ENCODE data around the gene PREB.

Gene PREB

DNA sequence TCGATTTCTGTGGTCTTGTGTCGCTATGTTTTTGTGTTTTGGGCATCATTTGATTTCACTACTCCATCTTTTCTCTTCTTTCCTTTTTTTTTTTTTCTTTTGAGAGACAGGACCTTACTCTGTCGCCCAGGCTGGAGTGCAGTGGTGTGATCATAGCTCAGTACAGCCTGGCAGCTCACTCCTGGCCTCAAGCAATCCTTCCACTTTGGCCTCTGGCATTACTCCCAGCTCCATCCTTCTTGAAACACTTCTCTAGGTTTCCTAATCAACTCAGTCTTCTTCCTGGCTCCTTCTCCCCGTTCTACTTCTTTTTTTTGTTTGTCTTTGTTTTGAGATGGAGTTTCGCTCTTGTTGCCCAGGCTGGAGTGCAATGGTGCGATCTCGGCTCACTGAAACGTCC lies 40.9 kb upstream of the PREB start:
- TF ChIP-seq, protein P1, sequence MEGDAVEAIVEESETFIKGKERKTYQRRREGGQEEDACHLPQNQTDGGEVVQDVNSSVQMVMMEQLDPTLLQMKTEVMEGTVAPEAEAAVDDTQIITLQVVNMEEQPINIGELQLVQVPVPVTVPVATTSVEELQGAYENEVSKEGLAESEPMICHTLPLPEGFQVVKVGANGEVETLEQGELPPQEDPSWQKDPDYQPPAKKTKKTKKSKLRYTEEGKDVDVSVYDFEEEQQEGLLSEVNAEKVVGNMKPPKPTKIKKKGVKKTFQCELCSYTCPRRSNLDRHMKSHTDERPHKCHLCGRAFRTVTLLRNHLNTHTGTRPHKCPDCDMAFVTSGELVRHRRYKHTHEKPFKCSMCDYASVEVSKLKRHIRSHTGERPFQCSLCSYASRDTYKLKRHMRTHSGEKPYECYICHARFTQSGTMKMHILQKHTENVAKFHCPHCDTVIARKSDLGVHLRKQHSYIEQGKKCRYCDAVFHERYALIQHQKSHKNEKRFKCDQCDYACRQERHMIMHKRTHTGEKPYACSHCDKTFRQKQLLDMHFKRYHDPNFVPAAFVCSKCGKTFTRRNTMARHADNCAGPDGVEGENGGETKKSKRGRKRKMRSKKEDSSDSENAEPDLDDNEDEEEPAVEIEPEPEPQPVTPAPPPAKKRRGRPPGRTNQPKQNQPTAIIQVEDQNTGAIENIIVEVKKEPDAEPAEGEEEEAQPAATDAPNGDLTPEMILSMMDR (conservative IDR thresholded peaks at IDR 0.05; ENCODE audit: low read depth, low read length) = no peak
- DNase-seq (ENCODE audit: low read depth) = no peak
- no peak overlapping the region for H3K4me3 ChIP-seq (ENCODE audit: low read length)

DNA sequence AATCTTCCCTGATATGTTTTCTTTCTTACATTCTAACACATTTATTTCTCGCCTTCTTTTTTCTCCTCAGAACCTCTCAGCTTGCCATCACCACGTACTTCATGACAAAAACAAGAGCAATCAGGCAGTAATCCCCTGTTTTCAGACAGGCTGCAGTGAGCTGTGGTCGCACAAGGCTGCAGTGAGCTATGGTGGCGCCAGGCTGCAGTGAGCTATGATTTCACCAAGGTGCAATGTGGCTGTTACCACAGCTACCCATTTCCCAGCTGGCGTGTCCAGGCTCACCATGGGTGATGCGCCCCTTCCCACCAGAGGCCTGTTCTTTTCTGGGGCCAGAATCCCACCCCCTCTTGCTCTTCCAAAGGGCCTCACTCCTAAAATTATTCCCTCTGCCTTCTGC lies 40.2 kb upstream of the PREB start:
- TF ChIP-seq, protein P1 (conservative IDR thresholded peaks at IDR 0.05; ENCODE audit: low read depth, low read length) = no peak
- no peak for DNase-seq (ENCODE audit: low read depth)
- H3K4me3 ChIP-seq (ENCODE audit: low read length) = no peak overlapping the region

DNA sequence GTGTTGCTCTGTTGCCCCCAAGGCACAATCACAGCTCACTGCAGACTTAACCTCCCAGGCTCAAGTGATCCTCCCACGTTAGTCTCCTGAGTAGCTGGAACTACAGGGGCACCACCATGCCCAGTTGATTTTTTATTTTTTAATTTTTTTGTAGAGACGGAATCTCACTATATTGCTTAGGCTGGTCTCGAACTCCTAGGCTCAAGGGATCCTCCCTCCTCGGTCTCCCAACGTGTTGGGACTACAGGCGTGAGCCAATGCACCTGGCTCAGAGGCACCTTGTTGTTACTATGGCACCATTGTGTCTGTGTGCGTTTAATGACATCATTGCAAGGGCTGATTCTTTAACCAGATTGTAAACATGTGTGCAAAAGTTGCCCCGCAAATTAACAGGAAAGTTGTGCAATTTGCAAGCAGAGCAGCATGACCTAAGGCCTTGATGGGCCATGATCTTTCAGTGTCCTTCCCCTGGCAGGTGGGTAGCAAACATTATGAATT lies 37.0 kb upstream of the PREB start:
- H3K4me3 ChIP-seq (ENCODE audit: low read length) = no peak overlapping the region
- DNase-seq (ENCODE audit: low read depth) = no peak
- TF ChIP-seq, protein P1 (conservative IDR thresholded peaks at IDR 0.05; ENCODE audit: low read depth, low read length) = no peak

DNA sequence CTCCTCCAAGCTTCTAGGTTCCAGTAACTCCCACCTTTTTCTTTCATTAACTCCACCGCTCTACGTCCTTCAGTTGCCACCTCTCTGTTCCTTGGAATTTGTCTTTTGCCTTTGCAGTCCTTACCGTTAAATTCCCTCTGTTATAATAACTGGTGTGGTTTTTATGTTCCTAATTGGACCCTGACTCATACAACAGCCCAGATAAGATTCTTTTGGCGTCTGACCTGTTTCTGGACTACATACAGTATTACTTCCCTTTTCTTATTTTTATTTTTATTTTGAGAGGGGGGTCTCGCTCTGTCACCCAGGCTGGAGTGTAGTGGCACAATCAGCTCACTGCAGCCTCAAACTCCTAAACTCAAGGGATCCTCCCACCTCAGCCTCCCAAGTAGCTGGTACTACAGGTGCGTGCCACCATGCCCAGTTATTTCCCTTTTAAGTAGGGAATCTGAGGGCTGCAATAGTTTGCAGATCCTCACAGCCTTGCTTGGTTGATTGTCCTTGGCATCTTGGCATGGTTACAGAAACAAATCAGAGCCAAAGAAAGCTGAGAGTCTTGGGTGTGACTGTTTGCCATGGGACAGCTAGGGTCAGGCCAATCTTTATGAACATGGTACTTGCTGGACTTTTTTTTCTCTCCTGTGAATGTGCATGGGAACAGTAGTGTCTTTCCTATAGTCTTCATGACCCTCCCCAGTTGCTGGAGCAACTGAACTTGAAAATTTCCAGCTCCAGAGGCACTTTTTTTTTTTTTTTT lies 36.3 kb upstream of the PREB start:
- DNase-seq (ENCODE audit: low read depth) = no peak
- TF ChIP-seq, protein P1 (conservative IDR thresholded peaks at IDR 0.05; ENCODE audit: low read depth, low read length) = no peak
- no peak overlapping the region for H3K4me3 ChIP-seq (ENCODE audit: low read length)

DNA sequence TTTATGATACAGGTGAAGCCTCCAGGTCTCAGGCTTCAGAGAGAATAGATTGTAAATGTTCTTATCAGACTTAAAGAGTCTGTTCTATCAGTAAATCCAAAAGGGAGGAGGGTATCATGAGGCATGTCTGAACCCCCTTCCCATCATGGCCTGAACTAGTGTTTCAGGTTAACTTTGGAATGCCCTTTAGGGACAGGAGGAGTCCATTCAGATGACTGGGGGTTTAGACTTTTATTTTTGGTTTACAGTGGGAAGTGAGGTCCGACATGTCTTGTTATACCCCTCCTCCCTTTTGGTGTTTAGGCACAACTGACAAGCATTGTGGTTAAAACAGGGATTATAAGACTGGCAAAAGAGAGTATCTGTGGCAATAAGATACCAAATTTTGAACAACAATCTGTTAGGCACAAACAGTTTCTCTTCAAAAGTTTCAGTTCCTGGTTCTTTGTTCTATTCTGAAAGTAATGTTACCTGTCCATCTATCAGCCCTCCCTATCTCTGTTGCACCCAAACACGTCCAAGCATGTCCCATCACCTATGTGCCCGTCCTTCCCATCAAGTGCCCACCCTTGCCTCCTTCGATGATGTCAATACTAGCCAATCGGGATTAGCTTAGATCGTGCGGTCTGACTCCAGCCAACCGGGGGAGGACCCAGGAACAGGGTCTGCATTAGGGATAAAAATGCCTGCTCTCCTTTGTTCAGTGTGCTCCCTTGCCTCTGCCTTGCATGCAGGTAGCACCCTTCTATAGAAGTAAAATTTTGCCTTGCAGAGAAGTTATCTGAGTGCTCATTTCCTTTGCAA lies 30.7 kb upstream of the PREB start:
- TF ChIP-seq, protein P1 (conservative IDR thresholded peaks at IDR 0.05; ENCODE audit: low read depth, low read length) = no peak
- no peak for DNase-seq (ENCODE audit: low read depth)

DNA sequence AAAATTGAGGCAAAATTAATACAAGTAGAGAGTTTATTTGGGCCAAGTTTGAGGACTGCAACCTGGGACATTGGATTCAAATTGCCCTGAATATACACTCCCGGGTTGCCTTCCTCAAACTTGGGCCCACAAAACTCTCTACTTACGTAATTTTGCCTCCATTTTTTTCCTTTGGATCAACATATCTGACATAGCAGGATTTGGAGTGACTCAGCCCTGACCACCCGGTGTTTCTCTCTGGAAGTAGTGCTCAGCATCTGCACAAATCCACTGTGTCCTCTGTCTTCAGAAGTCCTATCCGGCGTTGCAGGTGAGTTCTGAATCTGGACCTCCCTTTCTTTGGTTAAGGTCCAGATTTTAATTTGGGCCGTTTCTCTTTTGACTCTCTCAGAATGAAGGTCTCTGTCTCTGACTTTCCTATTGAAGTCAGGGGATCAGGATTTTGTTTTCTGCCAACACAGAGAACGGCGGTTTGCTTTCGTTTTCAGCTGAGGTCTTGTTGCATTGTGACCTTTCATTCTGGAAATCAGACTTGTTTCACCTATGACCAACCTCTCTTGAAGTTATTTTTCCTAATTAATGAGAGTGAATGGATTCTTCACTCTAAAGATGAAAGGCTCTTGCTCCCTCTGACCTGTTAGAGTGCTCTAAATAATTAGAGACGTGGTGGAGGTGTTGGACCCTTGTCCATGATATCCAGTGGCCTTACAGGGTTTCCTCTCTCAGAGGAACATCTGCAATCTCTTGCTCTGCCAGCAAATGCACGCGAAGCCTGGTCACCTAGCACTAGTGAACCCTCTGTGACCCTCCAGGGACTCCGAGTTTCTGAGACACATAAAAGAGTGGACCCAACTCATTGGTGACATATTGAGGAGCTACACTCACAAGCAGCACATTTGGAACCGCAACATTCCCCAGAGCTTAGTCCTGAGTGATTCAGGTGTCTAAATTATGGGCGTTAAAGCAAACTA lies 28.0 kb upstream of the PREB start:
- TF ChIP-seq, protein P1 (conservative IDR thresholded peaks at IDR 0.05; ENCODE audit: low read depth, low read length) = no peak
- no peak for DNase-seq (ENCODE audit: low read depth)
- no peak overlapping the region for H3K4me3 ChIP-seq (ENCODE audit: low read length)

More for the DNA sequence above, 30.7 kb upstream of the PREB start:
- no peak overlapping the region for H3K4me3 ChIP-seq (ENCODE audit: low read length)

Measured in retinal pigment epithelial cell (primary cell).